Gastrocnemius medialis (tissue), 4 donors: ENCODE results near the gene CDC42BPA. TPM values are rescaled to one million over a fixed set of nuclear protein-coding genes. Genes with fewer than 3 reads are reported as not detected.

ENCODE experiments used
- ATAC-seq, 2 donors: fragments of 150-250 bp; one replicate each; pipeline ENCODE4 v1.9.1; 2016
- DNase-seq, 2 donors: peaks; one replicate each; pipeline ENCODE4 v3.0.0-alpha.2; 2019
- H3K27ac ChIP-seq, 4 donors: fragments of 200-600 bp; sonication (generic); 1 replicate in 1 of 4; 2 replicates in 3 of 4; pipeline ENCODE4 v1.5.1; 2016 to 2018; ENCODE audit warnings: mild to moderate bottlenecking in 2 of 4, moderate library complexity in 1 of 4
- H3K27me3 ChIP-seq, 3 donors: fragments of 200-600 bp; sonication (generic) in 2 of 3; 1 replicate in 1 of 3; 2 replicates in 2 of 3; pipeline versions ENCODE4 v1.5.1 to v1.6.0; 2016 to 2019; ENCODE audit warnings: mild to moderate bottlenecking in 1 of 3, moderate library complexity in 1 of 3
- H3K36me3 ChIP-seq, 2 donors: fragments of 200-600 bp; sonication (generic) in 1 of 2; one replicate each; pipeline ENCODE4 v1.5.1; 2017 to 2018
- H3K4me1 ChIP-seq, 2 donors: fragments of 200-600 bp; sonication (generic) in 1 of 2; one replicate each; pipeline ENCODE4 v1.5.1; 2016 to 2017; ENCODE audit warnings: mild to moderate bottlenecking in 2 of 2
- H3K4me3 ChIP-seq, 4 donors: fragments of 200-600 bp; sonication (generic) in 3 of 4; 1 replicate in 1 of 4; 2 replicates in 3 of 4; pipeline ENCODE4 v1.5.1; 2016 to 2019; ENCODE audit warnings: mild to moderate bottlenecking in 2 of 4
- H3K9me3 ChIP-seq, 3 donors: fragments of 200-600 bp; sonication (generic) in 2 of 3; 1 replicate in 1 of 3; 2 replicates in 2 of 3; pipeline ENCODE4 v1.5.1; 2016 to 2019
- CTCF ChIP-seq, 5 experiments: fragments of 450-650 bp in 3 of 5; fragments of 200-600 bp in 2 of 5; sonication (generic) in 2 of 5; IDR thresholded peaks in 4 of 5; conservative IDR thresholded peaks in 1 of 5; 1 replicate in 4 of 5; 2 replicates in 1 of 5; pipeline ENCODE4 v1.5.1; 2016 to 2019; ENCODE audit warnings: antibody characterized with exemption in 5 of 5, mild to moderate bottlenecking in 3 of 5, moderate library complexity in 3 of 5
- POLR2A ChIP-seq, 2 donors: fragments of 450-650 bp; IDR thresholded peaks; one replicate each; pipeline ENCODE4 v1.6.1; 2017; ENCODE audit warnings: antibody characterized with exemption in 2 of 2, mild to moderate bottlenecking in 2 of 2, moderate library complexity in 2 of 2
- in situ Hi-C, 4 donors: fragments of 200-750 bp; cut with MboI; loops; one replicate each; pipeline versions ENCODE4 v1.15.0 to v1.8.0; 2017; ENCODE audit warnings: low sequenced_read_pairs in 4 of 4
- intact Hi-C: fragments of 100-400 bp; cut with DNase I; formaldehyde crosslinking; loops from one replicate; pipeline ENCODE4 v1.15.1; 2023; ENCODE audit warnings: low total_unique reads
- total RNA-seq, 4 donors: library from RNA; depleted of rRNA; stranded (reverse); fragments of >200 nt; gene quantifications; one replicate each; pipeline versions ENCODE4 v1.1.0 to v1.2.3, GENCODE V29; 2016

The CDC42BPA gene
- total RNA-seq, 4 donors from 2014 or later: 13.9 to 30.6 (median 16.6) TPM

GRCh38 chr1:227167276-227168101 lies 150.8 kb downstream of the CDC42BPA start:
- Histone ChIP-seq H3K4me1 (peaks cover 0 to 8% of the 10 kb centered on the region in 2 donors), H3K27me3 (no peaks in the 10 kb centered on the region), H3K9me3 (no peaks in the 10 kb centered on the region), H3K27ac (no peak overlapping the region), H3K36me3 (no peaks in the 10 kb centered on the region), H3K4me3 (no peak overlapping the region)
- ATAC-seq (no peak), DNase-seq (no peak)
- in situ Hi-C loops (no loop called here), intact Hi-C loops (no loop called here)
- no peak for TF ChIP-seq CTCF (IDR thresholded peaks at IDR 0.05 in 4 of 5, conservative IDR thresholded peaks at IDR 0.05 in 1 of 5)
- no peak for TF ChIP-seq POLR2A (IDR thresholded peaks at IDR 0.05)

- intact Hi-C loops: no loop called here
Observed at GRCh38 chr1:227166559-227166958, 151.7 kb downstream of the CDC42BPA start.

GRCh38 chr1:227161470-227161869 lies 156.8 kb downstream of the CDC42BPA start:
- in situ Hi-C loops (no loop called here), intact Hi-C loops (no loop called here)
- no peaks in the 10 kb centered on the region for H3K27me3 ChIP-seq
- DNase-seq (no peak), ATAC-seq (no peak)
- no peak for TF ChIP-seq CTCF (IDR thresholded peaks at IDR 0.05 in 4 of 5, conservative IDR thresholded peaks at IDR 0.05 in 1 of 5)
- TF ChIP-seq POLR2A (IDR thresholded peaks at IDR 0.05): no peak
- no peaks in the 10 kb centered on the region for H3K9me3 ChIP-seq
- no peak overlapping the region for H3K27ac ChIP-seq
- H3K4me1 ChIP-seq: no peaks in the 10 kb centered on the region
- peaks cover 0 to 13% of the 10 kb centered on the region in 2 donors for H3K36me3 ChIP-seq
- H3K4me3 ChIP-seq: no peak overlapping the region

More at GRCh38 chr1:227166559-227166958, 151.7 kb downstream of the CDC42BPA start:
- DNase-seq (no peak), ATAC-seq (no peak)
- Histone ChIP-seq H3K4me1 (no peaks in the 10 kb centered on the region), H3K27me3 (no peaks in the 10 kb centered on the region), H3K27ac (no peak overlapping the region), H3K36me3 (no peaks in the 10 kb centered on the region), H3K9me3 (no peaks in the 10 kb centered on the region), H3K4me3 (no peak overlapping the region)
- TF ChIP-seq CTCF (IDR thresholded peaks at IDR 0.05 in 4 of 5, conservative IDR thresholded peaks at IDR 0.05 in 1 of 5) (no peak), POLR2A (IDR thresholded peaks at IDR 0.05) (no peak)
- in situ Hi-C loops: no loop called here

- intact Hi-C loops: no loop called here
- DNase-seq (no peak), ATAC-seq (no peak)
- peaks cover 0 to 13% of the 10 kb centered on the region in 2 donors for H3K36me3 ChIP-seq
- TF ChIP-seq POLR2A (IDR thresholded peaks at IDR 0.05) (no peak), CTCF (IDR thresholded peaks at IDR 0.05 in 4 of 5, conservative IDR thresholded peaks at IDR 0.05 in 1 of 5) (no peak)
- in situ Hi-C loops: no loop called here
- H3K27ac ChIP-seq: no peak overlapping the region
- H3K27me3 ChIP-seq: no peaks in the 10 kb centered on the region
- no peak overlapping the region for H3K4me3 ChIP-seq
- H3K9me3 ChIP-seq: no peaks in the 10 kb centered on the region
- H3K4me1 ChIP-seq: peaks cover 5 to 12% of the 10 kb centered on the region in 2 donors
Observed at GRCh38 chr1:227156520-227156919, 161.8 kb downstream of the CDC42BPA start.
